Measurements from ENCODE around the gene MFSD11. TPM values are rescaled to one million over a fixed set of nuclear protein-coding genes. Genes with fewer than 3 reads are reported as not detected.

The MFSD11 gene
- total and polyA plus RNA-seq, 9 donors, result 9.6 to 26.2 (median 19.6) TPM

- intact Hi-C loops (cut with DNase I), result loop anchor here in 1 of 4 donors (10.0 kb wide), 1 partner anchor 167 kb away; the partner anchor contains the start of gene CYGB
- DNase-seq, result no peak
- H3K4me3 ChIP-seq, result no peak overlapping the region
- H3K27me3 ChIP-seq, result no peaks in the 10 kb centered on the region
- H3K27ac ChIP-seq, result peak overlapping the region in 1 of 2 donors; percentile 78
- no peaks in the 10 kb centered on the region for H3K9me3 ChIP-seq
- peaks cover 32% of the 10 kb centered on the region for H3K4me1 ChIP-seq (ENCODE audit: insufficient read depth)
- no peaks in the 10 kb centered on the region for H3K36me3 ChIP-seq
- no peak for TF ChIP-seq CTCF (IDR thresholded peaks at IDR 0.05)
- TF ChIP-seq POLR2A (IDR thresholded peaks at IDR 0.05), result no peak
- TF ChIP-seq EP300 (IDR thresholded peaks at IDR 0.05), result no peak
- 59 to 74% (median 67%) methylated on average over 2 of the region's 2 CpGs for WGBS, 3 donors
Measured at GRCh38 chr17:76702076-76702475, 35.8 kb upstream of the MFSD11 start.

- Histone ChIP-seq H3K4me1 (ENCODE audit: insufficient read depth) (peaks cover 27% of the 10 kb centered on the region), H3K27ac (peak overlapping the region in 1 of 2 donors; percentile 21)
- peak in 1 of 5 donors; percentile 41 for DNase-seq
Measured at GRCh38 chr17:76702941-76703637, 34.8 kb upstream of the MFSD11 start.

GRCh38 chr17:76704805-76705204 lies 33.1 kb upstream of the MFSD11 start:
- H3K27ac ChIP-seq, result no peak overlapping the region
- no peak for TF ChIP-seq EP300 (IDR thresholded peaks at IDR 0.05)
- 47 to 56% (median 48%) methylated on average over 4 of the region's 4 CpGs for WGBS, 3 donors
- no peaks in the 10 kb centered on the region for H3K27me3 ChIP-seq
- intact Hi-C loops (cut with DNase I), result loop anchor here in 1 of 4 donors (10.0 kb wide), 1 partner anchor 170 kb away; the partner anchor contains the start of gene CYGB
- no peaks in the 10 kb centered on the region for H3K9me3 ChIP-seq
- no peaks in the 10 kb centered on the region for H3K36me3 ChIP-seq
- DNase-seq, result no peak
- peaks cover 34% of the 10 kb centered on the region for H3K4me1 ChIP-seq (ENCODE audit: insufficient read depth)
- no peak overlapping the region for H3K4me3 ChIP-seq

More at GRCh38 chr17:76702941-76703637, 34.8 kb upstream of the MFSD11 start:
- Histone ChIP-seq H3K4me3 (no peak overlapping the region), H3K9me3 (no peaks in the 10 kb centered on the region), H3K36me3 (no peaks in the 10 kb centered on the region), H3K27me3 (no peaks in the 10 kb centered on the region)
- TF ChIP-seq CTCF (IDR thresholded peaks at IDR 0.05) (no peak), POLR2A (IDR thresholded peaks at IDR 0.05) (no peak), EP300 (IDR thresholded peaks at IDR 0.05) (no peak)
- intact Hi-C loops (cut with DNase I), result loop anchor here in 1 of 4 donors (10.0 kb wide), 1 partner anchor 168 kb away; the partner anchor contains the start of gene CYGB
- WGBS, 3 donors, result 76 to 82% (median 82%) methylated on average over 10 of the region's 10 CpGs

DNA sequence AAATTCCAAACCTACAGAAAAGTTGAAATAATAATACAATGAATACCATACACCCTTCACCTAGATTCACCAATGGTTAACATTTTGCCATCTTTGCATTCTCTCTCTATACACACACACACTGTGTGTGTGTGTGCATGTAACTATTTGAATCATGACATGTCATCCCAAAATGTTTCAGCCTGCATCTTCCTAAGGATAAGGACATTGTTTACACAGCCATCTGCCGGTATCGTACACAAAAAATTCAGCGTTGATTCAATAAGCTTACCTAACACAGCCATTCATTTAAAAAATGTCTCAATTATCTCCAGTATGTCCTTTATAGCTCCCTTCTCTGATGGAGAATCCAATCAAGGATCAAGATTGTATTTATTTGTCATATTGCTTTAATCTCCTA lies 31.1 kb upstream of the MFSD11 start:
- peaks cover 26% of the 10 kb centered on the region for H3K4me1 ChIP-seq (ENCODE audit: insufficient read depth)
- intact Hi-C loops (cut with DNase I), result loop anchor here in 1 of 4 donors (10.0 kb wide), 1 partner anchor 172 kb away; the partner anchor contains the start of gene CYGB
- H3K9me3 ChIP-seq, result no peaks in the 10 kb centered on the region
- no peak for TF ChIP-seq POLR2A (IDR thresholded peaks at IDR 0.05)
- 73 to 84% (median 77%) methylated on average over 3 of the region's 3 CpGs for WGBS, 3 donors
- no peak overlapping the region for H3K4me3 ChIP-seq
- no peaks in the 10 kb centered on the region for H3K27me3 ChIP-seq
- no peaks in the 10 kb centered on the region for H3K36me3 ChIP-seq
- no peak overlapping the region for H3K27ac ChIP-seq
- DNase-seq, result no peak

DNA sequence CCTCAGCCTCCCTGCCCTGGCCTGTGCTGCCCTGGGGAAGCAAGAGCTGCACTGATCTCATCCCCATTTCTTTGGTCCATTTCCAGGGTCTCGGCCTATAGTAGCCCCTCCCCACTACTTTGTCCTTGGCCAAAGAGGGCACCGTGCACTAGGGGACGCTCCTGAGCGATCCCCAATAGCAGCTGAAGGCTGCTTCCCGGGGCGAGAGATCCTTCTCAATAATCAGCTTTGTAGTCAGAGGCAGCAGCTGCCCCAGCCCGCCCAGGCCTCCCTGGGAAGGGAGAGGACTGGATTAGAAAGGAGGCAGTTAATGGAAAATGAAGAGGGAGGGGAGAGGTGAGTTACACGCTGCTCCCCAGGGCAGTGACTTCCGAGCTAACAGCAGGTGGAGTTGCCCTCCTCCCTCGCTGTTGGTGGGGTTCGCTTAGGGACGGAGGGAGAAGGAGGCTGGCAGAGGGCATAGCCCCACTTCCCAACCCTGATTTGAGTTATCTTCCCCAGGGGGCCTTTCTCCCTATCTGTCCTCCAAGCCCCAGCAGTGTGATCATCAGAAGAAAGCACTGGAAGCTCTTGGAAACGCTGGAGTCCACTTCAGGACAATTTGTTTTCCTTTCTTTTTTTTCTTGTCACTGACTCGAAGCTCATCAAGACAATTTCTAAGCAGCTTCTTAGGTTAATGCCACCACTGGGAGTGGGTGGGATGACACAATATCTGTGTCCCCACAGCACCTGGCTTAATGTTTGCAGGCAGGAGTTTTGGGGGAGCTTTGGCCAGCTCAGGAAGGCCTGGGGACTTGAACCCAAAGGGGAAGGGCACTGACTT lies 29.7 kb upstream of the MFSD11 start:
- Histone ChIP-seq H3K27ac (peak overlapping the region; percentile 52 to 77), H3K9me3 (no peaks in the 10 kb centered on the region), H3K4me1 (ENCODE audit: insufficient read depth) (peaks cover 18% of the 10 kb centered on the region), H3K36me3 (no peaks in the 10 kb centered on the region), H3K27me3 (no peaks in the 10 kb centered on the region), H3K4me3 (peak overlapping the region; percentile 87)
- peak in 1 of 5 donors; percentile 53 for DNase-seq
- 41 to 51% (median 44%) methylated on average over 14 of the region's 14 CpGs for WGBS, 3 donors
- TF ChIP-seq EP300 (IDR thresholded peaks at IDR 0.05) (no peak), POLR2A (IDR thresholded peaks at IDR 0.05) (no peak), CTCF (IDR thresholded peaks at IDR 0.05) (no peak)
- intact Hi-C loops (cut with DNase I), result loop anchor here in 1 of 4 donors (10.0 kb wide), 1 partner anchor 173 kb away; the partner anchor contains the start of gene CYGB
